Heart right ventricle (tissue), 16 donors: Measurements from ENCODE around the gene CPSF2. TPM values are rescaled to one million over a fixed set of nuclear protein-coding genes. Genes with fewer than 3 reads are reported as not detected.

Source experiments
- ATAC-seq, 8 donors: fragments of 200-7000 bp; cut with Tn5 transposase; one replicate each; pipeline ENCODE4 v1.9.1; 2020; ENCODE audit warnings: mild to moderate bottlenecking in 8 of 8, moderate library complexity in 8 of 8, moderate number of reproducible peaks in 1 of 8
- DNase-seq, 2 donors: peaks; one replicate each; pipeline ENCODE4 v3.0.0-alpha.2; 2020
- H3K27ac ChIP-seq, 10 donors: fragments of 200-600 bp; sonication (generic) in 2 of 10; one replicate each; pipeline versions ENCODE4 v1.5.0 to v1.8.0; 2020 to 2022; ENCODE audit warnings: mild to moderate bottlenecking in 3 of 10
- H3K27me3 ChIP-seq, 7 donors: fragments of 200-600 bp; one replicate each; pipeline ENCODE4 v1.8.0; 2021 to 2022; ENCODE audit warnings: mild to moderate bottlenecking in 2 of 7
- H3K36me3 ChIP-seq, 9 donors: fragments of 200-600 bp; sonication (generic) in 1 of 9; one replicate each; pipeline versions ENCODE4 v1.5.0 to v1.8.0; 2020 to 2022; ENCODE audit warnings: mild to moderate bottlenecking in 2 of 9
- H3K4me1 ChIP-seq, 9 donors: fragments of 200-600 bp; sonication (generic) in 1 of 9; one replicate each; pipeline versions ENCODE4 v1.5.0 to v1.8.0; 2020 to 2022; ENCODE audit warnings: mild to moderate bottlenecking in 4 of 9
- H3K4me3 ChIP-seq, 10 donors: fragments of 200-600 bp; sonication (generic) in 2 of 10; one replicate each; pipeline versions ENCODE4 v1.5.0 to v1.8.0; 2020 to 2022; ENCODE audit warnings: mild to moderate bottlenecking in 7 of 10, moderate library complexity in 2 of 10
- H3K9me3 ChIP-seq, 11 donors: fragments of 200-600 bp in 10 of 11; sonication (generic) in 2 of 11; one replicate each; pipeline versions ENCODE4 v1.5.0 to v1.8.0; 2013 to 2022; ENCODE audit warnings: mild to moderate bottlenecking in 2 of 11, control low read depth in 1 of 11, moderate library complexity in 1 of 11
- CTCF ChIP-seq, 9 donors: fragments of 200-600 bp; sonication (generic) in 2 of 9; IDR thresholded peaks; one replicate each; pipeline versions ENCODE4 v1.5.0 to v1.8.0; 2021 to 2022; ENCODE audit warnings: antibody characterized with exemption in 9 of 9, mild to moderate bottlenecking in 5 of 9, moderate library complexity in 1 of 9
- WGBS, 2 donors: extraction: QIAGEN DNeasy Blood & Tissue Kit; methylation state at CpG; one replicate each; pipeline ENCODE4 v1.1.7; 2013; ENCODE audit warnings: inconsistent platforms in 1 of 2; 5-methylcytosine and 5-hydroxymethylcytosine counted together
- intact Hi-C, 10 donors: fragments of 100-400 bp; cut with DNase I; formaldehyde crosslinking; loops; one replicate each; pipeline versions ENCODE4 v1.11.1 to v1.14.2; 2022
- polyA plus RNA-seq, 2 donors: library from polyadenylated mRNA; stranded (reverse); fragments of 200-250 nt; gene quantifications; one replicate each; pipeline ENCODE4 v1.2.3, GENCODE V29; 2013
- total RNA-seq, 10 donors: library from RNA; stranded (reverse); fragmentation: NEBNext Ultra II Directional in 3 of 10; extraction: Animal tissue kit (Norgen Biotek cat#: 25700) in 3 of 10; gene quantifications; one replicate each; pipeline versions ENCODE4 v1.2.1 to v1.2.4, GENCODE V29; 2021 to 2023
- donor health status: Arrhythmogenic right ventricular cardiomyopathy.
- donor health status: ischemic (EF 13 %, LVEDD 7.1; RV severe dilation, severe dysfunction).
- donor health status: healthy with polysubstance abuse.
- donor health status: DM: no; HTN: yes; CAD: no.
- donor health status: DM: no; HTN: no; CAD: no.
- donor health status: ischemic (EF 25% LVEDD 6.9; RV normal size, moderate dysfunction).
- donor health status: ischemic (EF 25% LVEDD 5.7; RV mildly dilated, moderate dysfunction).
- donor health status: healthy.
- donor health status: DM: yes; HTN: yes; CAD: no.
- donor health status: Ischemic cardiomyopathy.
- donor health status: ischemic (EF 35%, LVEDD 5.7; RV mildly dilated, moderate dysfunction).
- donor health status: nonischemic (EF 11% LVEDD 7.7; RV severe dilation, severe dysfunction).
- donor health status: DM: yes; HTN: yes; CAD: no.
- donor health status: PGD.
- donor health status: ischemic (EF 29% LVEDD 5.4; RV normal size, mild dysfunction).
- donor health status: nonischemic (EF 23%, LVEDD 6.1; RV moderate dilation, normal function).

Gene CPSF2
- total and polyA plus RNA-seq, 12 donors: 4.8 to 50.3 (median 42.0) TPM

GRCh38 chr14:92203116-92203515, 81.3 kb downstream of the CPSF2 start:
- Histone ChIP-seq H3K4me1 (no peaks in the 10 kb centered on the region), H3K4me3 (no peak overlapping the region), H3K36me3 (no peaks in the 10 kb centered on the region), H3K9me3 (no peaks in the 10 kb centered on the region), H3K27me3 (peaks cover 0 to 52% (median 21%) of the 10 kb centered on the region in 7 donors), H3K27ac (no peak overlapping the region)
- intact Hi-C loops: no loop called here
- no peak for ATAC-seq
- no peak for TF ChIP-seq CTCF (IDR thresholded peaks at IDR 0.05)
- WGBS, 2 donors: 70 to 83% methylated on average over 7 of the region's 7 CpGs
- DNase-seq: no peak

GRCh38 chr14:92204792-92205191, 83.0 kb downstream of the CPSF2 start:
- no peaks in the 10 kb centered on the region for H3K4me1 ChIP-seq
- no peak for TF ChIP-seq CTCF (IDR thresholded peaks at IDR 0.05)
- intact Hi-C loops: no loop called here
- H3K27ac ChIP-seq: no peak overlapping the region
- peaks cover 0 to 37% (median 8%) of the 10 kb centered on the region in 7 donors for H3K27me3 ChIP-seq
- 85 to 91% methylated on average over 2 of the region's 2 CpGs for WGBS, 2 donors
- ATAC-seq (no peak), DNase-seq (no peak)
- no peaks in the 10 kb centered on the region for H3K36me3 ChIP-seq
- no peaks in the 10 kb centered on the region for H3K9me3 ChIP-seq
- no peak overlapping the region for H3K4me3 ChIP-seq

- H3K27me3 ChIP-seq: peaks cover 0 to 29% (median 0%) of the 10 kb centered on the region in 7 donors
- 53 to 59% methylated on average over 17 of the region's 17 CpGs for WGBS, 2 donors
These were observed 85.5 kb downstream of the CPSF2 start for GRCh38 chr14:92207012-92207927.

GRCh38 chr14:92207928-92208265, 86.1 kb downstream of the CPSF2 start:
- ATAC-seq (no peak), DNase-seq (no peak)
- Histone ChIP-seq H3K9me3 (no peaks in the 10 kb centered on the region), H3K4me3 (no peak overlapping the region), H3K27ac (no peak overlapping the region), H3K27me3 (peaks cover 0 to 24% (median 0%) of the 10 kb centered on the region in 7 donors), H3K36me3 (no peaks in the 10 kb centered on the region), H3K4me1 (no peaks in the 10 kb centered on the region)
- intact Hi-C loops: no loop called here
- no peak for TF ChIP-seq CTCF (IDR thresholded peaks at IDR 0.05)
- 81 to 90% methylated on average over 6 of the region's 6 CpGs for WGBS, 2 donors

More at GRCh38 chr14:92207012-92207927, 85.5 kb downstream of the CPSF2 start:
- no peak for TF ChIP-seq CTCF (IDR thresholded peaks at IDR 0.05)
- intact Hi-C loops: no loop called here
- Histone ChIP-seq H3K27ac (no peak overlapping the region), H3K9me3 (no peaks in the 10 kb centered on the region), H3K4me3 (no peak overlapping the region), H3K36me3 (no peaks in the 10 kb centered on the region), H3K4me1 (no peaks in the 10 kb centered on the region)
- DNase-seq: no peak
- ATAC-seq: no peak
